ENCODE measurements around the gene BMI1. TPM values are rescaled to one million over a fixed set of nuclear protein-coding genes. Genes with fewer than 3 reads are reported as not detected.

BMI1 gene
- total RNA-seq, 1 donor from 2014 or later, result 13.0 TPM

GRCh38 chr10:22319980-22320558 is 830 bp upstream of the BMI1 start:
- no peak for ATAC-seq

DNA sequence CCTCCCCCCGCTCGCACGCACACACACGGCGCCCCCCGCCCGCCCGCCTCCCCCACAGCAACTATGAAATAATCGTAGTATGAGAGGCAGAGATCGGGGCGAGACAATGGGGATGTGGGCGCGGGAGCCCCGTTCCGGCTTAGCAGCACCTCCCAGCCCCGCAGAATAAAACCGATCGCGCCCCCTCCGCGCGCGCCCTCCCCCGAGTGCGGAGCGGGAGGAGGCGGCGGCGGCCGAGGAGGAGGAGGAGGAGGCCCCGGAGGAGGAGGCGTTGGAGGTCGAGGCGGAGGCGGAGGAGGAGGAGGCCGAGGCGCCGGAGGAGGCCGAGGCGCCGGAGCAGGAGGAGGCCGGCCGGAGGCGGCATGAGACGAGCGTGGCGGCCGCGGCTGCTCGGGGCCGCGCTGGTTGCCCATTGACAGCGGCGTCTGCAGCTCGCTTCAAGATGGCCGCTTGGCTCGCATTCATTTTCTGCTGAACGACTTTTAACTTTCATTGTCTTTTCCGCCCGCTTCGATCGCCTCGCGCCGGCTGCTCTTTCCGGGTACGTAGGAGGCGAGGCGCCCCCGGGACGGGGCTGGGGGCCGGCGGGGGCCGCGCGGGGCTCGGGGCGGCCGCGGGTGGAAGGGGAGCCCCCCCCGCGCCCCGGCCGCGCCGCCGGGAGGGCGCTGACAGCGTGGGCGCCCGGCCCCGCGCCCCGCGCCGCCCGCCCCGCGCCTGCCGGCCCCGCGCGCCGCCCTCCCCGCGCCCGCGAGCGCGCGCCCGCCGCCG is 441 bp downstream of the BMI1 start:
- peak; percentile 60 for ATAC-seq

DNA sequence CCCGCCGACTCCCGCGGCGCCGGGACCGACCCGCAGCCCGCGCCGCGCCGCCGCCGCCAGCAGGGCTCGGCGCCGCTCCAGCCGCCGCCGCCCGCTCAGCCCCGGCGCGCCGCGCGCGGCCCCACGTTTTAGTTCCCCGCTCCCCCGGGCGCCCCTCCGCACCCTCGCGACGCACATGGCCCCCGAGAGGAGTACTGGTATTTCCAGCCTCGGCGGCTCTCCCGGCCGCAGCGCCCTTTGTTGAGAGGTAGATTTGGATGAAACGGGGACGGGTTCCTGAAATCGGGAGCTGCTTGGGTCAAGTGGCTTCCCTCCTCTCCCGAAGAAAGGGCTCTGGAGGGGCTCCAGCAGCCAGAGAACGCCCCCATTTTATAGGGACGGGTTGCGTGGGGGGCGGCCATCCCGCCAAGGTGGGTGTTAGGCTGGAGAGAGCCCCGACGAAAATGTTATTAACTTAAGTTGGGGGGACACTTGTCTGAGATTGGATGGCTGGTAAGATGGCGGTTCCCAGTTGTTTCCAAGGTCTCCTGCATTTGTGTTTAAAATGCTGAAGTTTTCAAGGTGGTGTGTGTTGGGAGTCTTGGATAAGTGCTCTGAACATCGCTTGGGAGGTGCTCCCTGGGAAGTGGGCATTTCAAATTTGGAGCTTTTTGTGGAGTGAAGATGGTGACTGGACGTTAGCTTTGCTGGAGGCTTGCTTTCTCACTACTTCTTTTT is 1.2 kb downstream of the BMI1 start:
- no peak for ATAC-seq

DNA sequence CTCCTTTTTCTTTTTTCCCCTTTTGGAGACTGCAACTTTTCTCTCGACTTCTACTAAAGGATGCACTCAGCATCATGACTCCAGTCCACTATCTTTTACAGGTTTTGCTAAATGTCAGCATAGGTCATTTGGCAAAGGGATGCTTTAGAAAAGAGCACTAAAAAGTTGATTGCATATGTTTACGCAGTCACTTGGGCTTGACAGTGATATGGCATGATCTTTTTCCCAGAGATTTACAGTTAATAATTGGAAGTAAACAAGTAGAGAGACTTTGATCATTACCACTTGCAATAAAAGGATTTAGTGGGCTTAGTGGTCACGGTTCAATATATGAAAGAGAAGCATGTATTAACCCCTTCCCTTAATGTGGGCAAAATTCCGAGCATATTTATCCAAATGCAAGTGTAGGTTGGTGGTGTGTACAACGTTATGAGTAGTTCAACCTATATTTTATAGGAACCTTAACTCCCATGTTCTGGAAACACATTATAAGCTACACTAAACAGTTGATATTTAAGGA is 1.8 kb downstream of the BMI1 start:
- no peak for ATAC-seq

DNA sequence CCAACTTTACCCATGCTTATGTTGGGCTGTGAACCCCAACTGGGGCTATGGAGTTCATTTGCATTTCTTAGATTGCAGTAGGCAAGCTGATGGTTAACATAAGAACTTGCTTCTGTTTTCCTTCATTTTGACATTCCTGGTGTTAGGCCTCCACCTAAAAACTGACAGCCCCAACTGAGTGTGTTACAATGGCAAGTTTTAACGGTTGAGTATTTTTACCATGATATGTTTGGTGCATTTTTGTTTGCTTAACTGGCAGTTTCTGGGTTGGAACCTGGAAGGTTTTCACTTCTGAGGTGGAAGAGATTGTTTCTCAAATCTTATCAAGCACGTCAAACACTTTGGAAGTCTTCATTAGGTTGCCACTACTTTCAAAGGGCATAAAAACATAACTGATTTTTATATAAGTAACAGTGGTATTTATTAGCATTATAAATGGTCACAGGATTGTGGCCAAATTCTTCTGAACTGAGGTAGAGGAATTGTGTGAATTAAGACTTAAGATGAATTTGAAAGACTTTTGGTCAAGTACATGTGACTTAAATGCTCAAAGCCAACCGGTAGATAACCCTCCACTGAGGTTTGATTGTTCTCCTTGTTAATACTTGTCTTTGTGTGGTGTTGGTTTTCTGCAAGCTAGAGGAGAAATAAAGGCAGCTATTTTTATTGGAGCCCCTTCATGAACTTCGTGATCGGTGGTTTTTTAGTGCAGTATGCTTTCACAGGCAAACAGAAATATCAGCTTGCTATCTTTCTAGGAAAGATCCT is 2.8 kb downstream of the BMI1 start:
- no peak for ATAC-seq

DNA sequence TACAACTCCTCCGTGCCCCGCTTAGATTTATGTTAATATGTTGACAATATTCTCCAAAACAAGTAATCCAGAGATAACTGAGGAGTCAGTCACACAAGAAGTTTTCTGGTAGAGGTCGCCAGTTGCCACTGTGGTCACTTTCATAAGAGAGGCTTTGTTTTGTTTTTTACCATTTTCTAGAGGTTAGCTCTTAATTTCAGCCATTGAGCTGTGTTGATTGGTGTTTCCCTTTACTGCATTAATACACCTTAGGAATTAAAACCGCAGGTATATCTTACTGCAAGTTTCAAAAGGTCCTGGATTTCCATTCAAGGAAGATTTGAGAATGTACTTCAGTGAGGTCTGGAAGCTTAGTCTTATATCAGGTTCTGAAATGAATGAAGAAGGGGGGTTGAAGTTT is 3.5 kb downstream of the BMI1 start:
- no peak for ATAC-seq

GRCh38 chr10:22324893-22325271 is 4.0 kb downstream of the BMI1 start:
- no peak for ATAC-seq

DNA sequence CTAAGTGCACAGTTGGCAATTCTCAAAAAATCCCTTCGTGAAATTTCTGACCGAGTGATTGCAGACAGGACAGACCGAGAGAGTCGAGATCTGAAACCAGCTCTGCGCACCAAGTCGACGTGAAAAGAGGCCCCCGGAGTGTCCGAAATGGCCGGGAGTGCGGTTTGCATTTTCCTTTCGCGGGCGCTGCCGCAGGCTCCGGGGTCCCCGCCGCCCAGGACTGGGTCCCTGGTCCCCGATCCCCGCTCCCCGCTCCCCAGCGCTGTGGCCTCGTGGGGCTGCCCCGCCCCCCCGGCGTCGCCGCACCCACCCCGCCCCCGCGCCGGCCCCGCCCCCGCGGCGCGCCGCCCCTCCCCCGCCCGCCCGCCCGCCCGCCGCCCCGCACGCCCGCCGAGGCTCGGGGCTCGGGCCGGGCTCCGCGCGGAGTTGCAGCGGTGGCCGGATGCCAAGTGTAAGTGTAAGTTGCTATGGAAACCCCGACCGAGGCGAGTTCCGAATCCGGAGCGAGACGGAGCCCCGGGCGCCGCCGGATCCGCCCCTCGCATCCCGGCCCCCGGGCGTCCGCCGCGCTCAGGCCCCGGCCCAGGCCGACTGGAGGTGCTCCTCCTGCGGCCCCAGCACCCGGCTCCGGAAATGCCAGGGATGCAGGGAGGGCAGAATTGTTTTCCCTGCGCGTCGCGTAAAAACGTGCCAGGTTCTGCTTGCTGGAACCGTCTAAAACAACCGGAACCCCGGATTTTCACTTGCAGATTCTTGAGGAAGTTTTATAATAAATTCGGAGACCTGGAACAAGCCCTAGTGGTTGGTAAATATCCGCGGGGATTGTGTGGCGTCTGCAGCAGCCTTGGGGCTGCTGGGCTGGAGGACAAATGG is 4.6 kb downstream of the BMI1 start:
- ATAC-seq, result peak; percentile 40

DNA sequence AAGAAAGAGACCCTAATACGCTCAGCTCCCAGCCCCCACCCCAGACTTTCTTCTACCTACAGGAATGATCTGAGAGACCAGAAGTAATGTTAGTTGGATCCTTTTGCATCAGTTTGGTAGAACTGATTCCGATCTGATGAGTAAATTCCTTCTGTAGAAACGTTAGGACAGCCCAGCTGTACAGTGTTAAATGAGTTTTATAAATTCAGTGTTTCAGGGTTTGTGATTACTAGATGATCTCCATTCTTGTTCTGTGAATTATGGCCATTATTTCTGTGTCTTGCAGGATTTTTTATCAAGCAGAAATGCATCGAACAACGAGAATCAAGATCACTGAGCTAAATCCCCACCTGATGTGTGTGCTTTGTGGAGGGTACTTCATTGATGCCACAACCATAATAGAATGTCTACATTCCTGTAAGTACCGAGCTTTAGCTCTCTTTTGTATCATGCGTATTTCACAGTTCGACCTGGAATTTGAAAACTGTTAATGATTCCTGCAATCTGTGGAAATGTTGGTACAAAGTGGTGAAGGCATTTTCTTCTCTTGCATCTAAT is 5.3 kb downstream of the BMI1 start:
- ATAC-seq, result no peak

GRCh38 chr10:22329150-22329549 is 8.3 kb downstream of the BMI1 start:
- no peak for ATAC-seq

DNA sequence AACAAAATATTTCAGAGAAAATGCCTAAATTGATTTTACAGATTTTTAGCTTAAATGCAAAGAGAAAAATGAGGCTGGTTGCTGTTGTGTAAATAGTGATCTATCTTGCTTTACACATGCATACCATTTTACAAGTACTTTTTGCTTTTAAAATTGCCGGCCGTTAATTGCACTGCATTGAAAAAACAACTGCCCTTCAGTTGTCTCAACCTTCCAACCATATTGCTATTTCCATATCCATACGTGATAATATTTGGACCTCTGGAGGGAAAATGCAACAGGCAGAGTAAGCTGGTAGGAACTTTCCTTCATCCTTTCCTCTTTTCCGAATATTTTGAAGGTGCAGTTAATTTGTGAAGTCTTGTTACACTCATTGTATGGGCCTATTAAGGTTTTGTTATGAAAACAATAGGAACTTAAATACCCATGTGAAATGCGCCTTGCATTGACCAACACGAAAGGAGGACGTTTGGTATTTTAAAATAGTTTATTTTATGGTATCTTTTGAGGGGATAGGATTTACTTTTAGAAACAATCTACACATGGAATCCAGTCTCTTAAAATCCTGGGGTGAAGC is 11.3 kb downstream of the BMI1 start:
- ATAC-seq, result no peak

DNA sequence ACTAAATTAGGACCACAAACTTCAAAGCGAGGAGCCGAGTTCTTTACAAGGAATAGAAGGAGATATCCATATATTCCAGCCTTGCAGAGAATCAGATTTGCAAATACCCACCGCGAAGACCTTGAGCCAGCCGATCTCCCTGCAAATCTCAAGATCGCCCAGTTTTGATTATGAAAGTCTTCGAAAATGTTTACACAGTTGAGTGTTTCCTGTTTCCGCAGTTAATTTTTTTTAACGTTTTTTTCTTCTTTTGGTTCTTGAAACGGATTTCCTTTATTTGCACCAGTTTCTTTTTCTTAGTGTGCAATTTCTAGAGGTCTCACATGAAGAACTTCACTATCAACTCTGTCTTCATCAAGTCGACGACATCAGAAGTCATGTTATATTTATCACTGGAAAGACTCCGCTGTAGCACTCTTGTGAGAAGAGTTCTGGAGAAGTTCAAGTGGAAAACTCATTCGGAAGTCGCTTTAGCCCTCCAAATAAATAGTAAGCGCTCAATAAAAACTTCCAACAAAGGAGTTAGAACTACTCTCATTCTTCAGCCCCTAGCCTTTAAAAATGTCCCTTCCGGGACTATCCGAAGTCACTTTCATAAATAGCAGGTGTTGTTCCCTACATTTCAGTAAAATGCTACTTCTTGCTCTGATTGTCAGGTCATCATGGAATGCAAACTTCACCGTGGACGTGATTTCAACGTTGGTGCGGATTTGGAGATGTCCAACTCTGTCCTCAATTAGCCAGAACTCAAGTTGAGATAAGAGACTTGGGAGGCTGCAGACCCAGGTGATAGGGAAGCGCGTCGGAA is 12.5 kb downstream of the BMI1 start:
- no peak for ATAC-seq

- ATAC-seq, result no peak
Observed at GRCh38 chr10:22333975-22334282, 13.0 kb downstream of the BMI1 start.

DNA sequence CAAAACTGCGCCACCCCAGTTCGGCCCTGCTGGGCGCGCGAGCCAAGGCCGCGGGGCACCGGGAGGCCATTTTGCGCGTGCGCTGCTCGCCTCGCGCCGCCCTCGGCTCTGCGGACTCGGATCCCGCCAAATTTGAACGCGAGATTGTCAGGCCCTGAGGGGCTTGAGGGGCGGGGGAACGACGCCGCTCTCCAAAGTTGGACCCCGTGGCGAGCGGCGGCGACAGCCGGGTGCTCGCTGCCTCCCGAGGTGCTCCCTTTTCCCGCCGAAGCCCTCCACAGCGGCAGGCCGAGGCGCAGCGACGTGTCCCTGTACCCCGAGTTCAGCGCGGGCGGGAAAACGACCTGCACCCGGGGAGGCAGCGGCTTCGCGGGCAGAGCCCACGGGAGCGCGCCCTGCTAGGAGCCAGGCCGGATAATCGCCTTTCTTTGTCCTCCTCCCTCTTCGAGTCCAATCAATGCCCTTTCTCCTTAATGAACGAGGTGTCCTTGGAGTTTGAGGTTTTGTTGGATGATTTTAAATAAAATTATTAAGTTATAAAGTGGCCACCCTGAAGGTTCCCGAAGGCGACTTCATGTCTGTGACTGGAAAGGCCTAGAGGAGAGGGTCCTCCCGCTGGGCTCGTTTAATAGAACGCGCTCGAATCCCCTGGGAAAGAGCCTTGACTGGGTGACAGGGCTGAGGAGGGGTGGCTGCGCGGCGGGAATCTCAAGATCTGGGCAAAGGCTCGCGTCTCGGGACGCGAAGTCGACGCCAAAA is 13.7 kb downstream of the BMI1 start:
- ATAC-seq, result peak; percentile 24

DNA sequence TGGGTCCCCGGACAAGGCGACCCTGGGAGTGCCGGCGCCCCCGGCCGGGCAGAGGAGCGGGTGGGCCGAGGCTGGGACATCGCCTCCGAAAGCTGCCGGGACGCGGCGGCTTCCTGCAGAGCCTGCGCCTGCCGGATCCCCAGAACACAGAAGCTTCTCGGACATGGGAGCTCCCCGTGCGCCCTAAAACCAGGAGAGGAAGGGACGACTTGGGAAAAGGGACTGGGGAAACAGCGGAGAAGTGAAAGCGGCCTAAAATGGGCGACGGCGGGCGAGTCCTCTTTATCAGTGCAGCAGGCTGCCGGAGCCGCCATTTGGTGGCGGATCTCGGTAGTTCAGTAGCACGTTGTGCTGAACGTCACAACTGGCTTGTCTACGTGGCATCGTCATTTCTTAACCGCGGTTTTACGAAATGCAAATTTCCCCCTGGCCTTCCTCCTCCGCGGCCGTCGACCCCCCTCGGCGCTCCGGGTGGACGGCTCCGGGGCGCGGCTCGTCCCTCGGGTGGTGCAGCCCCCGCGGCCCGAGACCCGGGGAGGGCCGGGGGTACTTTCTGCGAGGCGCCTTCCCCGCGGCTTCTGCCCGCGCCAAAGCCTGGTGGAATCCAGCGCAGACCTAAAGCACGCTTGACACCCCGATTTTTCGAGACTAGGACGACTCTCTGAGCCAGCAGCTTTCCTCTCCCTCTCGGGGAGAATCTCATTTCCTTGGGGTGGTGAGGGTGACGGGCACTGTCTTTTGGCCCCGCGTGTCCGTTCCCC is 14.5 kb downstream of the BMI1 start:
- peak; percentile 71 for ATAC-seq

GRCh38 chr10:22338185-22338900 is 17.4 kb downstream of the BMI1 start:
- no peak for ATAC-seq

DNA sequence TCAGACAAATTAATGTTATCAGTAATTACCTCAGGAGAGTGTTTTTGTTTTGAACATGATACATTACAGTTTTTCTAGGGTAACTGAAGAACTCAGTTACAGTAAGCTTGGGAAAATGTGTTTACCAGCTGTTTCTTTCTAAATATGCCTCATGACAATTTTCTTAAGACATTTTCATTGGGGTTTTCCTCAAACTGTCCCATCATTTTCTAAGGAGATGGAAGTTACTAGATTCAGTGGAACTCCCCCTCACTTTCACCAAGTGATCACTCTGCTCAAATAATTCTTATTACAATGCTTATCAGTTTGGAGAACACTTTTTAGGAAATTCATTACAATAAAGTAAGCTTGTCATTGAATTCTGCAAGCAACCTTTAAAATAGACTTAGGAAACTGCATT is 18.0 kb downstream of the BMI1 start:
- no peak for ATAC-seq

GRCh38 chr10:22339761-22340328 is 18.9 kb downstream of the BMI1 start:
- ATAC-seq, result no peak
